NT2/D1 (cell line): Measurements from ENCODE around the gene PXMP4.

Source experiments
- SUZ12 ChIP-seq: IDR thresholded peaks from 2 replicates; pipeline ENCODE4 v1.6.1; 2011; ENCODE audit not compliant: insufficient read length, insufficient read depth; ENCODE audit errors: extremely low read depth
- ZNF274 ChIP-seq: IDR thresholded peaks from 2 replicates; pipeline ENCODE4 v1.6.1; 2011; ENCODE audit warnings: mild to moderate bottlenecking, low read depth, low read length

DNA sequence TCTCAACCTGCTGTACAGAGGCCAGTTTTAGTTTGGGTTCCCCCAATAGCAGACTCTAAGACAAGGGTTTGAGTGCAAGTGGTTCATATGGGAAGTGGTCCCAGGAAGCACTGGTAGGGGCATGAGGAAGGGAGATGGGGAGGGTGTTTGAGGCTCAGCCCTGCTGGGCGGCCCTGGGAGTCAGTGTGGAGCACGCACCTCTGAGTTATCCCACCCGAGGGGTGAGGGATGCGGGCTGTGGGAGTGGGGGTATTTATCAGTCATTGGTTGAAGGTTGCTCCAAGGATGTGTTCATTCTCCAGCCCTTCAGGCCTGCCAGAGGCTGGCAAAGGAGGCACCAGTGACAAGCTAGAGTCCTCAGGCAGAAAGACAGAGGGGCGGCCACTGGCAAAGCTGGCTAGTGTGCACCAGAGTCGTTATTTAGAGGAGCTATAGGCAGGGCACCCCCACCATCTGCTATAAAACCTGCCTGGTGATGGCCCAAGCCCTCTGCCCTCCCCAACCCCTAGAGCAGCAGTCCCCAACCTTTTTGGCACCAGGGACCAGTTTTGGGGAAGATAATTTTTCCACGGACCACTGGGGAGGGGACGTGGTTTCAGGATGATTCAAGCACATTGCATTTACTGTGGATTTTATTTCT lies 16.5 kb downstream of the PXMP4 start:
- no peak for TF ChIP-seq ZNF274
- no peak for TF ChIP-seq SUZ12
